Small intestine (tissue), 7 donors: Measurements from ENCODE around the gene NINJ2. TPM values are rescaled to one million over a fixed set of nuclear protein-coding genes. Genes with fewer than 3 reads are reported as not detected.
A peak's percentile ranks its signal among the peaks of the same experiment; 100 is the strongest.
"Not testable (repeated sequence)": the region's sequence is repeated elsewhere in the genome, so short reads cannot be mapped to it uniquely, and the experiment has no call there.

Source experiments
- DNase-seq, 2 donors: peaks; one replicate each; pipeline versions ENCODE4 v3.0.0 to v3.0.0-alpha.2; 2013
- FAIRE-seq: peaks from 2 replicates; lab custom pipeline; 2012; peaks lifted over from hg19 to GRCh38; lab: Jason Lieb, UNC
- H3K27ac ChIP-seq, 3 donors: one replicate each; pipeline ENCODE4 v1.5.1; 2013; ENCODE audit warnings: low read length in 2 of 3, mild to moderate bottlenecking in 2 of 3, control low read depth in 1 of 3, inconsistent platforms in 1 of 3, low read depth in 1 of 3, moderate library complexity in 1 of 3
- H3K27me3 ChIP-seq, 3 donors: one replicate each; pipeline ENCODE4 v1.6.1; 2013; ENCODE audit warnings: low read length in 3 of 3, inconsistent platforms in 1 of 3; ENCODE audit not compliant: control insufficient read depth in 3 of 3, insufficient read depth in 3 of 3
- H3K36me3 ChIP-seq, 3 donors: one replicate each; pipeline ENCODE4 v1.6.1; 2013; ENCODE audit warnings: low read length in 3 of 3, inconsistent platforms in 1 of 3, low read depth in 1 of 3, mild to moderate bottlenecking in 1 of 3, moderate library complexity in 1 of 3; ENCODE audit not compliant: control insufficient read depth in 3 of 3, insufficient read depth in 2 of 3
- H3K4me1 ChIP-seq, 3 donors: one replicate each; pipeline ENCODE4 v1.6.1; 2013; ENCODE audit warnings: low read length in 2 of 3, inconsistent platforms in 1 of 3, low read depth in 1 of 3, mild to moderate bottlenecking in 1 of 3, moderate library complexity in 1 of 3; ENCODE audit not compliant: control insufficient read depth in 3 of 3, insufficient read depth in 2 of 3
- H3K4me3 ChIP-seq, 3 donors: one replicate each; pipeline ENCODE4 v1.5.1; 2013; ENCODE audit warnings: low read length in 3 of 3, control low read depth in 1 of 3, inconsistent platforms in 1 of 3, low read depth in 1 of 3, mild to moderate bottlenecking in 1 of 3, moderate library complexity in 1 of 3
- H3K9me3 ChIP-seq, 2 donors: one replicate each; pipeline ENCODE4 v1.6.1; 2013; ENCODE audit warnings: low read depth in 1 of 2, low read length in 1 of 2; ENCODE audit not compliant: control insufficient read depth in 2 of 2, insufficient read depth in 1 of 2
- WGBS, 3 donors: extraction: QIAGEN DNeasy Blood & Tissue Kit; methylation state at CpG; one replicate each; pipeline ENCODE4 v1.1.7; 2013; 5-methylcytosine and 5-hydroxymethylcytosine counted together
- polyA plus RNA-seq, 4 donors: library from polyadenylated mRNA; stranded (reverse) in 3 of 4; unstranded in 1 of 4; fragments of 200-250 nt in 3 of 4; fragments of 120-200 nt in 1 of 4; gene quantifications; one replicate each; pipeline versions ENCODE4 v1.2.1 to v1.2.3, GENCODE V29; 2013
- donor health status: healthy with polysubstance abuse.
- donor health status: control.
- donor health status: control.
- donor health status: Bipolar disorder and iron deficiency.
- donor health status: healthy.

NINJ2 gene
- polyA plus RNA-seq, 4 donors, result 0.67 to 8.1 (median 3.8) TPM

- not testable (repeated sequence) for H3K27ac ChIP-seq, H3K36me3 ChIP-seq, FAIRE-seq, H3K9me3 ChIP-seq, H3K27me3 ChIP-seq, H3K4me3 ChIP-seq, DNase-seq
- WGBS, 3 donors, result 97 to 99% (median 98%) methylated on average over 11 of the region's 11 CpGs
- peaks cover 2 to 10% (median 9%) of the 10 kb centered on the region in 3 donors for H3K4me1 ChIP-seq
These were observed 21.9 kb downstream of the NINJ2 start for GRCh38 chr12:641321-641720.

- FAIRE-seq, result no peak
- no peak for DNase-seq
- 92 to 97% (median 95%) methylated on average over 3 of the region's 3 CpGs for WGBS, 3 donors
- Histone ChIP-seq H3K4me3 (no peak overlapping the region), H3K27me3 (no peaks in the 10 kb centered on the region), H3K4me1 (peaks cover 2 to 10% (median 9%) of the 10 kb centered on the region in 3 donors), H3K36me3 (no peaks in the 10 kb centered on the region), H3K27ac (no peak overlapping the region), H3K9me3 (no peaks in the 10 kb centered on the region)
These were observed 22.5 kb downstream of the NINJ2 start for GRCh38 chr12:640773-641172.

GRCh38 chr12:639988-640387 lies 23.3 kb downstream of the NINJ2 start:
- DNase-seq, result no peak
- FAIRE-seq, result no peak
- H3K27me3 ChIP-seq, result no peaks in the 10 kb centered on the region
- no peak overlapping the region for H3K27ac ChIP-seq
- H3K4me3 ChIP-seq, result no peak overlapping the region
- peaks cover 2 to 9% (median 8%) of the 10 kb centered on the region in 3 donors for H3K4me1 ChIP-seq
- WGBS, 3 donors, result 85 to 94% (median 90%) methylated on average over 5 of the region's 5 CpGs
- H3K9me3 ChIP-seq, result no peaks in the 10 kb centered on the region
- H3K36me3 ChIP-seq, result no peaks in the 10 kb centered on the region

GRCh38 chr12:639566-639965 lies 23.7 kb downstream of the NINJ2 start:
- peaks cover 2 to 9% (median 4%) of the 10 kb centered on the region in 3 donors for H3K4me1 ChIP-seq
- H3K27me3 ChIP-seq, result no peaks in the 10 kb centered on the region
- H3K9me3 ChIP-seq, result no peaks in the 10 kb centered on the region
- H3K27ac ChIP-seq, result peak overlapping the region in 1 of 3 donors; percentile 68
- no peak overlapping the region for H3K4me3 ChIP-seq
- DNase-seq (no peak), FAIRE-seq (no peak)
- WGBS, 3 donors, result 83 to 87% (median 86%) methylated on average over 5 of the region's 5 CpGs
- H3K36me3 ChIP-seq, result no peaks in the 10 kb centered on the region

GRCh38 chr12:638953-639557 lies 24.2 kb downstream of the NINJ2 start:
- H3K27ac ChIP-seq, result peak overlapping the region in 1 of 3 donors; percentile 68
- H3K9me3 ChIP-seq, result no peaks in the 10 kb centered on the region
- H3K27me3 ChIP-seq, result no peaks in the 10 kb centered on the region
- peaks cover under 1 to 9% (median 2%) of the 10 kb centered on the region in 3 donors for H3K4me1 ChIP-seq
- FAIRE-seq, result no peak
- WGBS, 3 donors, result 55 to 77% (median 67%) methylated on average over 3 of the region's 3 CpGs
- no peaks in the 10 kb centered on the region for H3K36me3 ChIP-seq
- no peak overlapping the region for H3K4me3 ChIP-seq
- DNase-seq, result no peak

- Histone ChIP-seq H3K27me3 (no peaks in the 10 kb centered on the region), H3K4me1 (no peaks in the 10 kb centered on the region), H3K4me3 (no peak overlapping the region), H3K9me3 (no peaks in the 10 kb centered on the region), H3K27ac (no peak overlapping the region), H3K36me3 (no peaks in the 10 kb centered on the region)
- FAIRE-seq (no peak), DNase-seq (no peak)
- 85 to 95% (median 90%) methylated on average over 4 of the region's 4 CpGs for WGBS, 3 donors
These were observed 26.6 kb downstream of the NINJ2 start for GRCh38 chr12:636632-637031.

- FAIRE-seq (no peak), DNase-seq (no peak)
- H3K4me1 ChIP-seq, result no peaks in the 10 kb centered on the region
- H3K9me3 ChIP-seq, result no peaks in the 10 kb centered on the region
- H3K36me3 ChIP-seq, result no peaks in the 10 kb centered on the region
- 79 to 86% (median 86%) methylated on average over 2 of the region's 2 CpGs for WGBS, 3 donors
- H3K27me3 ChIP-seq, result no peaks in the 10 kb centered on the region
- H3K27ac ChIP-seq, result no peak overlapping the region
- no peak overlapping the region for H3K4me3 ChIP-seq
These were observed 29.5 kb downstream of the NINJ2 start for GRCh38 chr12:633731-634130.

GRCh38 chr12:632102-632696 lies 31.0 kb downstream of the NINJ2 start:
- H3K27ac ChIP-seq, result peak overlapping the region in 1 of 3 donors; percentile 2
- no peak overlapping the region for H3K4me3 ChIP-seq
- H3K27me3 ChIP-seq, result no peaks in the 10 kb centered on the region
- H3K4me1 ChIP-seq, result no peaks in the 10 kb centered on the region
- H3K9me3 ChIP-seq, result no peaks in the 10 kb centered on the region
- WGBS, 3 donors, result 30 to 49% (median 46%) methylated on average over 7 of the region's 7 CpGs
- DNase-seq, result no peak
- FAIRE-seq, result no peak
- no peaks in the 10 kb centered on the region for H3K36me3 ChIP-seq
